Chondrocyte (in vitro differentiated cells): ENCODE measurements around the gene RAB33B. TPM values are rescaled to one million over a fixed set of nuclear protein-coding genes. Genes with fewer than 3 reads are reported as not detected.
A peak's percentile ranks its signal among the peaks of the same experiment; 100 is the strongest.
"Not testable (repeated sequence)": the region's sequence is repeated elsewhere in the genome, so short reads cannot be mapped to it uniquely, and the experiment has no call there.

ENCODE experiments used
- DNase-seq: peaks from one replicate; pipeline ENCODE4 v3.0.0; 2021; ENCODE audit warnings: mixed read lengths, low spot score
- H3K27ac Mint-ChIP-seq: one replicate; pipeline ENCODE4 v1.8.0; 2021; ENCODE audit warnings: mild to moderate bottlenecking, moderate library complexity, mixed read lengths; ENCODE audit not compliant: unreplicated experiment
- H3K27me3 Mint-ChIP-seq: 2 replicates; pipeline ENCODE4 v1.8.0; 2021; ENCODE audit warnings: low read depth, mixed read lengths
- H3K36me3 Mint-ChIP-seq: 2 replicates; pipeline ENCODE4 v1.8.0; 2021; ENCODE audit warnings: low read depth, mixed read lengths
- H3K4me1 Mint-ChIP-seq: 2 replicates; pipeline ENCODE4 v1.8.0; 2021; ENCODE audit warnings: low read depth, mild to moderate bottlenecking, mixed read lengths
- H3K4me3 Mint-ChIP-seq: one replicate; pipeline ENCODE4 v1.8.0; 2021; ENCODE audit warnings: mild to moderate bottlenecking, moderate library complexity, mixed read lengths; ENCODE audit not compliant: unreplicated experiment
- H3K9me3 Mint-ChIP-seq: 2 replicates; pipeline ENCODE4 v1.8.0; 2021; ENCODE audit warnings: low read depth, mixed read lengths
- CTCF ChIP-seq: fragments of 200-600 bp; sonication (generic); IDR thresholded peaks from 2 replicates; pipeline ENCODE4 v1.5.0; 2021; ENCODE audit warnings: antibody characterized with exemption, mild to moderate bottlenecking, moderate library complexity
- long read RNA-seq: library from polyadenylated mRNA; stranded (forward); transcript quantifications from one replicate; pipeline ENCODE4 v2.0.0, GENCODE V29; 2021
- total RNA-seq: library from RNA; stranded (reverse); gene quantifications from 3 replicates; pipeline ENCODE4 v1.2.1, GENCODE V29; 2021

The RAB33B gene
- total RNA-seq, result 12.4 to 14.2 TPM (median 13.8 TPM) in 3 replicates
- long read RNA-seq, full-length matches to known transcripts, result 11 of 14 reads
- long read RNA-seq, partial matches to known transcripts, result 0 of 14 reads
- long read RNA-seq, other reads (novel, unspliced or antisense), result 3 of 14 reads

GRCh38 chr4:139454111-139455045, at the start of gene RAB33B:
TSS of gene RAB33B (plus strand) at chr4:139454121. CDS start at chr4:139454196, 75 bp downstream.
- Mint-ChIP-seq H3K27me3 (no peaks in the 10 kb centered on the region), H3K36me3 (no peaks in the 10 kb centered on the region), H3K9me3 (no peaks in the 10 kb centered on the region), H3K4me3 (peak within 1 kb of the TSS; percentile 97), H3K4me1 (peaks cover 61% of the 10 kb centered on the region), H3K27ac (peak within 1 kb of the TSS; percentile 99)
- TF ChIP-seq CTCF, result no peak
- no peak for DNase-seq

GRCh38 chr4:139410312-139410711, 43.6 kb upstream of the RAB33B start:
- DNase-seq, result no peak
- Mint-ChIP-seq H3K36me3 (peaks cover 26% of the 10 kb centered on the region), H3K9me3 (peaks cover 6% of the 10 kb centered on the region), H3K4me1 (peaks cover 7% of the 10 kb centered on the region), H3K27me3 (no peaks in the 10 kb centered on the region), H3K27ac (no peak overlapping the region), H3K4me3 (no peak overlapping the region)
- TF ChIP-seq CTCF, result no peak

- Mint-ChIP-seq H3K4me1 (peaks cover 13% of the 10 kb centered on the region), H3K36me3 (peaks cover 34% of the 10 kb centered on the region)
- H3K9me3 Mint-ChIP-seq, H3K27me3 Mint-ChIP-seq, DNase-seq, H3K4me3 Mint-ChIP-seq, H3K27ac Mint-ChIP-seq: not testable (repeated sequence)
Measured at GRCh38 chr4:139414671-139415210, 39.2 kb upstream of the RAB33B start.

GRCh38 chr4:139416073-139416673, 37.7 kb upstream of the RAB33B start:
- peak; percentile 87 for TF ChIP-seq CTCF
- Mint-ChIP-seq H3K36me3 (peaks cover 44% of the 10 kb centered on the region), H3K9me3 (peaks cover 11% of the 10 kb centered on the region), H3K4me1 (peaks cover 9% of the 10 kb centered on the region), H3K4me3 (no peak overlapping the region), H3K27ac (no peak overlapping the region), H3K27me3 (no peaks in the 10 kb centered on the region)
- no peak for DNase-seq

- no peak for DNase-seq
Measured at GRCh38 chr4:139419388-139419914, 34.5 kb upstream of the RAB33B start.

More at GRCh38 chr4:139419388-139419914, 34.5 kb upstream of the RAB33B start:
- Mint-ChIP-seq H3K27me3 (no peaks in the 10 kb centered on the region), H3K36me3 (peaks cover 27% of the 10 kb centered on the region), H3K27ac (peak overlapping the region; percentile 22), H3K4me3 (no peak overlapping the region), H3K4me1 (peaks cover 9% of the 10 kb centered on the region), H3K9me3 (peaks cover 12% of the 10 kb centered on the region)
- TF ChIP-seq CTCF, result no peak
